HepG2 (cell line): ENCODE measurements around the gene MLC1. TPM values are rescaled to one million over a fixed set of nuclear protein-coding genes. Genes with fewer than 3 reads are reported as not detected.

Source experiments
- DNMT1 ChIP-seq: sonication (generic); formaldehyde crosslinking; IDR thresholded peaks from 2 replicates; pipeline ENCODE4 v1.5.1; 2020; ENCODE audit warnings: mild to moderate bottlenecking, missing genetic modification reagents
- ETV5 ChIP-seq: IDR thresholded peaks from 2 replicates; pipeline ENCODE4 v1.6.1; 2018; ENCODE audit warnings: missing biosample characterization, missing genetic modification reagents, inconsistent platforms, borderline replicate concordance
- HOXD1 ChIP-seq: sonication (generic); formaldehyde crosslinking; IDR thresholded peaks from 2 replicates; pipeline ENCODE4 v1.5.0; 2020; ENCODE audit warnings: missing genetic modification reagents
- MTA1 ChIP-seq: sonication (generic); formaldehyde crosslinking; IDR thresholded peaks from 2 replicates; pipeline ENCODE4 v1.4.0; 2020; ENCODE audit warnings: missing genetic modification reagents, mild to moderate bottlenecking, borderline replicate concordance
- NFIC ChIP-seq: IDR thresholded peaks from 2 replicates; pipeline ENCODE4 v1.6.1; 2012; ENCODE audit warnings: mild to moderate bottlenecking, low read length, inconsistent platforms
- RFX5 ChIP-seq: IDR thresholded peaks from 2 replicates; pipeline ENCODE4 v1.6.1; 2011; ENCODE audit warnings: low read depth, low read length, improper control_type of control experiment
- SOX13 ChIP-seq, 3 experiments: fragments of 450-650 bp in 1 of 3; sonication (generic) in 1 of 3; formaldehyde crosslinking in 1 of 3; IDR thresholded peaks in 2 of 3; conservative IDR thresholded peaks in 1 of 3; 2 replicates each; pipeline versions ENCODE4 v1.5.0 to v1.6.1; 2016 to 2020; ENCODE audit warnings: antibody characterized with exemption in 1 of 3, mild to moderate bottlenecking in 1 of 3, missing compliant biosample characterization in 1 of 3, missing genetic modification reagents in 1 of 3, moderate library complexity in 1 of 3
- SOX5 ChIP-seq: IDR thresholded peaks from 2 replicates; pipeline ENCODE4 v1.6.1; 2016; ENCODE audit warnings: borderline replicate concordance
- ZNF138 ChIP-seq: sonication (generic); formaldehyde crosslinking; IDR thresholded peaks from 2 replicates; pipeline ENCODE4 v1.5.0; 2020; ENCODE audit warnings: mild to moderate bottlenecking, low read depth, missing genetic modification reagents
- ZNF17 ChIP-seq: sonication (generic); formaldehyde crosslinking; IDR thresholded peaks from 2 replicates; pipeline ENCODE4 v1.5.0; 2020; ENCODE audit warnings: mild to moderate bottlenecking, missing genetic modification reagents
- ZNF282 ChIP-seq: fragments of 450-650 bp; IDR thresholded peaks from 2 replicates; pipeline ENCODE4 v1.6.1; 2018; ENCODE audit not compliant: partially characterized antibody
- ZNF777 ChIP-seq: sonication (generic); formaldehyde crosslinking; IDR thresholded peaks from 2 replicates; pipeline ENCODE4 v1.4.0; 2020; ENCODE audit warnings: missing genetic modification reagents
- ZSCAN21 ChIP-seq: sonication (generic); formaldehyde crosslinking; IDR thresholded peaks from 2 replicates; pipeline ENCODE4 v1.8.0; 2022; ENCODE audit warnings: mild to moderate bottlenecking, missing genetic modification reagents, moderate library complexity, borderline replicate concordance
- polyA plus RNA-seq, 8 experiments: library from polyadenylated mRNA; depleted of rRNA in 3 of 8; stranded (reverse) in 7 of 8; unstranded in 1 of 8; fragments of >200 nt; fragmentation: Illumina TruSeq in 4 of 8; extraction: Trizol in 4 of 8; gene quantifications; 2 replicates each; pipeline versions ENCODE4 v1.2.1 to v1.2.3, GENCODE V29; 2011 to 2016; ENCODE audit warnings: low read depth in 4 of 8, missing spikeins in 1 of 8, mixed read lengths in 1 of 8; ENCODE audit not compliant: insufficient read depth in 1 of 8
- total RNA-seq, 5 experiments: library from RNA; depleted of rRNA; stranded (reverse); fragments of >200 nt; fragmentation: Illumina TruSeq; extraction: Trizol; gene quantifications; 2 replicates each; pipeline ENCODE4 v1.2.3, GENCODE V29; 2016; ENCODE audit warnings: low read depth in 1 of 5
- TF ChIP-seq, protein P1 (sequence below): sonication (generic); formaldehyde crosslinking; IDR thresholded peaks from 2 replicates; pipeline ENCODE4 v1.5.1; 2020; ENCODE audit warnings: missing genetic modification reagents, mild to moderate bottlenecking, borderline replicate concordance
- TF ChIP-seq, protein P2 (sequence below): sonication (generic); formaldehyde crosslinking; IDR thresholded peaks from 2 replicates; pipeline ENCODE4 v1.4.0; 2020; ENCODE audit warnings: missing genetic modification reagents
- TF ChIP-seq, protein P3 (sequence below): IDR thresholded peaks from 2 replicates; pipeline ENCODE4 v1.6.1; 2016; ENCODE audit warnings: mild to moderate bottlenecking, missing biosample characterization, missing genetic modification reagents
- TF ChIP-seq, protein P4 (sequence below), 2 experiments: IDR thresholded peaks; 2 replicates each; pipeline ENCODE4 v1.6.1; 2011 to 2012; ENCODE audit warnings: low read length in 2 of 2, borderline replicate concordance in 1 of 2, low read depth in 1 of 2, mild to moderate bottlenecking in 1 of 2, moderate library complexity in 1 of 2
- TF ChIP-seq, protein P5 (sequence below): sonication (generic); formaldehyde crosslinking; IDR thresholded peaks from 2 replicates; pipeline ENCODE4 v1.4.0; 2020; ENCODE audit warnings: mild to moderate bottlenecking, low read depth, missing genetic modification reagents
- TF ChIP-seq, protein P6 (sequence below): sonication (generic); formaldehyde crosslinking; IDR thresholded peaks from 2 replicates; pipeline ENCODE4 v1.5.0; 2020; ENCODE audit warnings: missing genetic modification reagents, mild to moderate bottlenecking, borderline replicate concordance

The MLC1 gene
- total and polyA plus RNA-seq, 2 of the 13 experiments (the other 11 are each of a cell fraction or from before 2014, with no cell fraction given) = not detected

DNA sequence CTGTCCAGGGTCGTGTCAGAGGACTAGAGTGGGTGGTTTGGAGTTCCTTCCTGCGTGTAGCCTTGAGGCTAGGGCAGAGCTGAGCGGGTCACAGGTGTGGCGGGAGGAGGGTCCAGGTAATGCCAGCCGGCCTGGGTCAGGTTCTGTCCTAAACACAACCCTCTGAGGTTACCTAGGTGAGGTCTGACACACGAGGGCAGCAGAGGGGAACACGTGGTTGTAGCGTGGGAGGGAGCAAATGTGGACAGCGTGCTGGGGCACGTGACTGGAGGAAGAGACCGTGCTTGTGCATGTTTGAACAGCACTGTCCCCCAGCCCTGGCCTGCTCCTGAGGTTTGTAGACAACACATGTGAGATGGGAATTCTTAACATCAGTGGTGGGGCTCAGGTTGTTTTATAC is 17.7 kb upstream of the MLC1 start (continued):
- TF ChIP-seq, protein P1, sequence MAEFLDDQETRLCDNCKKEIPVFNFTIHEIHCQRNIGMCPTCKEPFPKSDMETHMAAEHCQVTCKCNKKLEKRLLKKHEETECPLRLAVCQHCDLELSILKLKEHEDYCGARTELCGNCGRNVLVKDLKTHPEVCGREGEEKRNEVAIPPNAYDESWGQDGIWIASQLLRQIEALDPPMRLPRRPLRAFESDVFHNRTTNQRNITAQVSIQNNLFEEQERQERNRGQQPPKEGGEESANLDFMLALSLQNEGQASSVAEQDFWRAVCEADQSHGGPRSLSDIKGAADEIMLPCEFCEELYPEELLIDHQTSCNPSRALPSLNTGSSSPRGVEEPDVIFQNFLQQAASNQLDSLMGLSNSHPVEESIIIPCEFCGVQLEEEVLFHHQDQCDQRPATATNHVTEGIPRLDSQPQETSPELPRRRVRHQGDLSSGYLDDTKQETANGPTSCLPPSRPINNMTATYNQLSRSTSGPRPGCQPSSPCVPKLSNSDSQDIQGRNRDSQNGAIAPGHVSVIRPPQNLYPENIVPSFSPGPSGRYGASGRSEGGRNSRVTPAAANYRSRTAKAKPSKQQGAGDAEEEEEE (CRISPR knock-in tag) = no peak
- TF ChIP-seq ZNF777 (CRISPR knock-in tag) (0 out of 2 replicates have a peak, but pooled peaks have one; percentile 48), MTA1 (CRISPR knock-in tag) (no peak), ZSCAN21 (CRISPR knock-in tag) (peak; percentile 82), NFIC (no peak), DNMT1 (CRISPR knock-in tag) (no peak), HOXD1 (CRISPR knock-in tag) (no peak), ZNF138 (peak; percentile 87; the same call in 1 of the 2 replicates), ZNF17 (CRISPR knock-in tag) (no peak), SOX5 (CRISPR knock-in tag) (no peak), ZNF282 (no peak), RFX5 (no peak), SOX13 (IDR thresholded peaks at IDR 0.05) (no peak), SOX13 (CRISPR knock-in tag; conservative IDR thresholded peaks at IDR 0.05 in 1 of 2, IDR thresholded peaks at IDR 0.05 in 1 of 2) (no peak), ETV5 (CRISPR knock-in tag) (0 out of 2 replicates have a peak, but pooled peaks have one; percentile 20)
- TF ChIP-seq, protein P2, sequence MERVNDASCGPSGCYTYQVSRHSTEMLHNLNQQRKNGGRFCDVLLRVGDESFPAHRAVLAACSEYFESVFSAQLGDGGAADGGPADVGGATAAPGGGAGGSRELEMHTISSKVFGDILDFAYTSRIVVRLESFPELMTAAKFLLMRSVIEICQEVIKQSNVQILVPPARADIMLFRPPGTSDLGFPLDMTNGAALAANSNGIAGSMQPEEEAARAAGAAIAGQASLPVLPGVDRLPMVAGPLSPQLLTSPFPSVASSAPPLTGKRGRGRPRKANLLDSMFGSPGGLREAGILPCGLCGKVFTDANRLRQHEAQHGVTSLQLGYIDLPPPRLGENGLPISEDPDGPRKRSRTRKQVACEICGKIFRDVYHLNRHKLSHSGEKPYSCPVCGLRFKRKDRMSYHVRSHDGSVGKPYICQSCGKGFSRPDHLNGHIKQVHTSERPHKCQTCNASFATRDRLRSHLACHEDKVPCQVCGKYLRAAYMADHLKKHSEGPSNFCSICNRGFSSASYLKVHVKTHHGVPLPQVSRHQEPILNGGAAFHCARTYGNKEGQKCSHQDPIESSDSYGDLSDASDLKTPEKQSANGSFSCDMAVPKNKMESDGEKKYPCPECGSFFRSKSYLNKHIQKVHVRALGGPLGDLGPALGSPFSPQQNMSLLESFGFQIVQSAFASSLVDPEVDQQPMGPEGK (CRISPR knock-in tag) = peak; percentile 34; the same call in 1 of the 2 replicates
- TF ChIP-seq, protein P3, sequence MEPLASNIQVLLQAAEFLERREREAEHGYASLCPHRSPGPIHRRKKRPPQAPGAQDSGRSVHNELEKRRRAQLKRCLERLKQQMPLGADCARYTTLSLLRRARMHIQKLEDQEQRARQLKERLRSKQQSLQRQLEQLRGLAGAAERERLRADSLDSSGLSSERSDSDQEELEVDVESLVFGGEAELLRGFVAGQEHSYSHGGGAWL = peak; percentile 86
- TF ChIP-seq, protein P4, sequence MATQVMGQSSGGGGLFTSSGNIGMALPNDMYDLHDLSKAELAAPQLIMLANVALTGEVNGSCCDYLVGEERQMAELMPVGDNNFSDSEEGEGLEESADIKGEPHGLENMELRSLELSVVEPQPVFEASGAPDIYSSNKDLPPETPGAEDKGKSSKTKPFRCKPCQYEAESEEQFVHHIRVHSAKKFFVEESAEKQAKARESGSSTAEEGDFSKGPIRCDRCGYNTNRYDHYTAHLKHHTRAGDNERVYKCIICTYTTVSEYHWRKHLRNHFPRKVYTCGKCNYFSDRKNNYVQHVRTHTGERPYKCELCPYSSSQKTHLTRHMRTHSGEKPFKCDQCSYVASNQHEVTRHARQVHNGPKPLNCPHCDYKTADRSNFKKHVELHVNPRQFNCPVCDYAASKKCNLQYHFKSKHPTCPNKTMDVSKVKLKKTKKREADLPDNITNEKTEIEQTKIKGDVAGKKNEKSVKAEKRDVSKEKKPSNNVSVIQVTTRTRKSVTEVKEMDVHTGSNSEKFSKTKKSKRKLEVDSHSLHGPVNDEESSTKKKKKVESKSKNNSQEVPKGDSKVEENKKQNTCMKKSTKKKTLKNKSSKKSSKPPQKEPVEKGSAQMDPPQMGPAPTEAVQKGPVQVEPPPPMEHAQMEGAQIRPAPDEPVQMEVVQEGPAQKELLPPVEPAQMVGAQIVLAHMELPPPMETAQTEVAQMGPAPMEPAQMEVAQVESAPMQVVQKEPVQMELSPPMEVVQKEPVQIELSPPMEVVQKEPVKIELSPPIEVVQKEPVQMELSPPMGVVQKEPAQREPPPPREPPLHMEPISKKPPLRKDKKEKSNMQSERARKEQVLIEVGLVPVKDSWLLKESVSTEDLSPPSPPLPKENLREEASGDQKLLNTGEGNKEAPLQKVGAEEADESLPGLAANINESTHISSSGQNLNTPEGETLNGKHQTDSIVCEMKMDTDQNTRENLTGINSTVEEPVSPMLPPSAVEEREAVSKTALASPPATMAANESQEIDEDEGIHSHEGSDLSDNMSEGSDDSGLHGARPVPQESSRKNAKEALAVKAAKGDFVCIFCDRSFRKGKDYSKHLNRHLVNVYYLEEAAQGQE (IDR thresholded peaks at IDR 0.05; ENCODE audit: borderline replicate concordance in 1 of 2, low read depth in 1 of 2, low read length in 2 of 2) = no peak
- TF ChIP-seq, protein P5, sequence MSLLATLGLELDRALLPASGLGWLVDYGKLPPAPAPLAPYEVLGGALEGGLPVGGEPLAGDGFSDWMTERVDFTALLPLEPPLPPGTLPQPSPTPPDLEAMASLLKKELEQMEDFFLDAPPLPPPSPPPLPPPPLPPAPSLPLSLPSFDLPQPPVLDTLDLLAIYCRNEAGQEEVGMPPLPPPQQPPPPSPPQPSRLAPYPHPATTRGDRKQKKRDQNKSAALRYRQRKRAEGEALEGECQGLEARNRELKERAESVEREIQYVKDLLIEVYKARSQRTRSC (CRISPR knock-in tag) = no peak
- TF ChIP-seq, protein P6, sequence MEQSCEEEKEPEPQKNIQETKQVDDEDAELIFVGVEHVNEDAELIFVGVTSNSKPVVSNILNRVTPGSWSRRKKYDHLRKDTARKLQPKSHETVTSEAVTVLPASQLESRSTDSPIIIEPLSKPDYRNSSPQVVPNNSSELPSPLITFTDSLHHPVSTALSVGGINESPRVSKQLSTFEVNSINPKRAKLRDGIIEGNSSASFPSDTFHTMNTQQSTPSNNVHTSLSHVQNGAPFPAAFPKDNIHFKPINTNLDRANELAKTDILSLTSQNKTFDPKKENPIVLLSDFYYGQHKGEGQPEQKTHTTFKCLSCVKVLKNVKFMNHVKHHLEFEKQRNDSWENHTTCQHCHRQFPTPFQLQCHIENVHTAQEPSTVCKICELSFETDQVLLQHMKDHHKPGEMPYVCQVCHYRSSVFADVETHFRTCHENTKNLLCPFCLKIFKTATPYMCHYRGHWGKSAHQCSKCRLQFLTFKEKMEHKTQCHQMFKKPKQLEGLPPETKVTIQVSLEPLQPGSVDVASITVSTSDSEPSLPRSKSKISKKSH (CRISPR knock-in tag) = peak; percentile 93; the same call in 1 of the 2 replicates
